ENCODE results near the gene BCL2. TPM values are rescaled to one million over a fixed set of nuclear protein-coding genes. Genes with fewer than 3 reads are reported as not detected.

BCL2 gene
- total RNA-seq, 1 experiment from 2014 or later, result 0.07 TPM

GRCh38 chr18:63140997-63141777 lies 178.4 kb downstream of the BCL2 start:
- no peak for DNase-seq (ENCODE audit: low read depth)

- DNase-seq (ENCODE audit: low read depth), result no peak
Measured at GRCh38 chr18:63140038-63140450, 179.5 kb downstream of the BCL2 start.

GRCh38 chr18:63138436-63139340 lies 180.9 kb downstream of the BCL2 start:
- DNase-seq (ENCODE audit: low read depth), result peak; percentile 36

GRCh38 chr18:63137999-63138435 lies 181.6 kb downstream of the BCL2 start:
- no peak for DNase-seq (ENCODE audit: low read depth)

GRCh38 chr18:63135101-63135500 lies 184.5 kb downstream of the BCL2 start:
- no peak for DNase-seq (ENCODE audit: low read depth)

GRCh38 chr18:63132819-63133200 lies 186.8 kb downstream of the BCL2 start:
- DNase-seq (ENCODE audit: low read depth), result no peak

- DNase-seq (ENCODE audit: low read depth), result no peak
Measured at GRCh38 chr18:63131959-63132818, 187.4 kb downstream of the BCL2 start.

- peak; percentile 51 for DNase-seq (ENCODE audit: low read depth)
Measured at GRCh38 chr18:63131106-63131958, 188.2 kb downstream of the BCL2 start.

DNA sequence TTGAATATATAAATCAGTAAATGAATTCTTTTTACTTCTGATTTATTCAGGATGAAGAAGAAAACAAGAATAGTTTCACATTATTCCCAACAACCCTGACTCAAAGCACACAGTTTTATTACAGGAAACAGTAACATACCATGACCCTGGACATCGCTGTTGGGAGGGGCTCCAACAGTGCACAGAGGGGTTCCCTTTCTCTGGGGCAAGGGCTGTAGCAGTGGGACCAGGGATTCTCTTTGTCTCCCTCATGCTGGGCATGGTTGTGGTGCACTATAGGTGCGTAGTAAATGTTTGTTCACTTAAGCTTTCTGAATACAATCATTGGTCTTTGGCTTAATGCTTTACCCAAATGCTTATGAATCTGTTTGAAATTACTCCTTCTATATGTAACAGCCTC lies 189.4 kb downstream of the BCL2 start:
- DNase-seq (ENCODE audit: low read depth), result no peak

DNA sequence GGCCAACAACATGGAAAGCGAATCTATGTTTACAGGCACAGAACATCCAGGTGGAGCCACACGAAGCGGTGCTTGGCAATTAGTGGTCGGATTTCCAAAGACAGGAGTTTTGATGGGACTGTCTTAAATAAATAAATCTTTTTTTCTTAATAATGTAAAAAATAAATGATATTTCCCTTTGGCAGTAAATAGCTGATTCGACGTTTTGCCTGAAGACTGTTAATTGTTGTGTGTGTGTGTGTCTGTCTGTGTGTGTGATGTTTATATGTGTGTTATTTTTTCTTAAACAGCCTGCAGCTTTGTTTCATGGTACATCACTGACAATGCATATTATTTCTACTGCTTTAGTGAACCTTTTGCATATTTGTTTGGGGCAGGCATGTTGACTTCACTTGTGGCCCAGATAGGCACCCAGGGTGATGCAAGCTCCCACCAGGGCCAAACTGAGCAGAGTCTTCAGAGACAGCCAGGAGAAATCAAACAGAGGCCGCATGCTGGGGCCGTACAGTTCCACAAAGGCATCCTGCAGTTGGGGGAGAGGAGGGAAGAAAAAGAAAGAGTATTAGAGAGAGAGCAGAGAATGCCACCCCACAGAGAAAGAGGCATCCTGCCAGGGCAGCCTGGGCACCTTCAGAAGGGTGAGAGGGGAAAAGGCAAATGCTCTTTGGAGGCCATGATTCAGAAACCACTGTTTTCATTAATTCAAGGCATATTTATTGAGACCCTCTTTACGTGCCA lies 191.2 kb downstream of the BCL2 start:
- DNase-seq (ENCODE audit: low read depth), result no peak

GRCh38 chr18:63126134-63127069 lies 193.2 kb downstream of the BCL2 start:
- no peak for DNase-seq (ENCODE audit: low read depth)

DNA sequence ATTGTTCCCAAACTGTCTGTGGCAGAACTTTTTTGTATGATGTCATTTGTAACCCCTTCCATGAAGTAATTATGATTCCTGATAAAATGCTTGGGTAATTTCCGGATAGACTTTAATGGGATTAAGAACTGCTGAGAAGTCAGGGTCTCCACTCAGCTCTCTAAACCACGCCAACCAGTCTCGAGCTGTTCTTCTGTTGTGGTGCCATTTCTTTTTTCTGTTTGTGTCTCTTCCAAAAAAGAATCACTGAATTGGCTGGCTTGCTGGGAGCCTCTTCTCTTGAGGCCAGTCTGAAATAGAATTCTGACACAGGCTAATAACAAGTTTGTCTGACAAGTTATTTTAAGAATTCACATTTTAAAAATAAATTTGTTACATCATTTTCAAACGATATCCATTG lies 198.9 kb downstream of the BCL2 start:
- DNase-seq (ENCODE audit: low read depth), result no peak

- peak; percentile 15 for DNase-seq (ENCODE audit: low read depth)
Measured at GRCh38 chr18:63119647-63120046, 199.9 kb downstream of the BCL2 start.

DNA sequence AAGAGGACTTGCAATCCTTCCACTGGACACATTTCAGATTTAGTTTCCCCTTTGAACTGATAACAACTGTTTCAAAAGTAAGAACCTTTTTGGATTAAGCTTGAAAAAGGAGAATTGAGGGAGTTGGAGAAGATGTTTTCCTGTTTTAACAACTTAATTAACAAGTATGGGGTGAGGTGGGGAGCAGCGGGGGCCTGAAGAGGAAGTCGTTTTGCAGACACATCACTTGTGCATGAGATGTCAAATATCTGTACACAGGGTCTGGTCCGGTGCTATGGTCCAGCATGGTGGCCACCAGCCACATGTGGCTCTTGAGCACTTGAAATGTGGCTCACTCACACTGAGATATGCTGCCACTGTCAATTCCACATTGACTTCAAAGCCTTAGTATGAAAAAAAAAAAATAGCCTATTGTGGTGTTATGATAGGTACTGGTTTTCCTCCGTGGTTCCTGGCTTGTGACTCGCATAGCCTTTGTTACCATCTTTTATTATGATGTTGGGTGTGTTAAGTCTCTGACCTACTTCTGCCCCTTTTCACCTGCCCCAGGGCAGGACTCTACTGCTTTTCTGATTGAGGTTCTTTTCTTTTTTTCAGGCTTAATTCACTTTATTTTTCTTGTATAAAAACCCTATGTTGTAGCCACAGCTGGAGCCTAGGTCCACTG lies 205.5 kb downstream of the BCL2 start:
- DNase-seq (ENCODE audit: low read depth), result no peak

- no peak for DNase-seq (ENCODE audit: low read depth)
Measured at GRCh38 chr18:63112706-63113105, 206.9 kb downstream of the BCL2 start.

DNA sequence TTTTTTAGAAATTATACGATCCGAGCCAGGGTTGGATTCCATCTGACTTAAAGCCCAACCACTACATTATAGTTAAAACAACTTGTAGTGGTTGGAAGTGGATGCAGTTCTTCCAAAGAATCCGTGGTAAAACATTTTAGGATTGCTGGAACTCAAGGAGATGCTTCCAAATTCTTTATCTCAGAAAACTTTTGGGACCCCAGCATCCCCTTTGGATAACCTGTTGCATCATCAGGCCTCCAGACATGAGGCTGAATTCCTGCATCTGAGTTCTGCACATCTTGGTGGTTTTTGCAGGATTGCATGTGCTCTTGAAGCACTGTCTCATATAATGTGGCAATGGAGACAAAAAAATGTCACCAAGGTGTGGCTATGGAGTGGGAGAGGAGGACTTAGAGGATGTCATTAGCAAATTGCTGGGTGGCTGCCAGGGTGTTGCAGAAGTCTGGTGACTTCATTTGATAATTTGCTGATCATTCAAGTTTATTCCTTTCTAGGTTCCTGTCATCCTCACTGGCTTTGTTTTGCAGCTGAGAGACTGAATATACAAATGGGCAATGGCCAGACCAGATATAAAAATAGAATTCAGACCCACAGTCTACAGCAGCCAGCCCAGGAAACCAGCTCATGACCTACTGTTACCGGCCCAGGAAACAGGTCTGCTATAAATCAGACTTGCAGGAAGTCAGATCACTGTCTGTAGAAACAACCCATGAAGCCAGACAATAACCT lies 207.7 kb downstream of the BCL2 start:
- DNase-seq (ENCODE audit: low read depth), result no peak

DNA sequence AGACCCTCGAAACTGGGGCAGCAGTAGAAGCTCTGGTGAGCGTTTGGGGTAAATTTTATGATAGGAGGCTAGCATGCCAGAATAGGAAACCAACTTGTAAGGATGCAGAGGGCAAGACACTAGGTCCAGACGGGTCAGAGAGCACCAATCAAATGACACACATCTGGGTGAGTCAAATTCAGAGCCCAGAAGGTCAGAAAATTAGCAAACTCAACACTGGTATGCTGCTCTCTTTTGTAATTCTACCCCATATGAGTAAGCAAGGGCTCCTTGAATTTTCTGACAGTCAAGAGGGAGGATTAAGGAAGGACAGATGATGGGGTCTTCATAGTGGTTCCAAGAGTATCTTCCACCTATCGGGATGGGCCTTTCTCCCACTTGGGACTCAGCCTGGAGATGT lies 209.8 kb downstream of the BCL2 start:
- no peak for DNase-seq (ENCODE audit: low read depth)

DNA sequence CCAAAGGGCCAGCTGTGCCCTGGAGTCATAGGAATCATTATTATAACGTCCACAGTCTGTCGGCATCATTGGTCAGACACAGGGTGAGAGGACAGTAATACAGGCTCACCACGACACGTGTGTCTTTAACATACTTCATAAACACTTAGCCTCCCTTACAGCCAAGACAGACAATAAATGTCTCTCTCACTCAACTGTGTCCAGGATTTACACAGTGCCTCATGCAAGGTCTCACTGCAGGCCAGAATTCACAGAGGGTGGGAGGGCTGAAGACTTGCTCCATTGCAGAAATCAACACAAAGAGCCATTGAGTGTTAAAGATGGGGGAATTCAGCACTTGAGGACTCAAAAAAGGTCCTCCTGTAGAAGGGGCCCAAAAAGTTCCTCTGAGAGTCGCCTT lies 210.5 kb downstream of the BCL2 start:
- DNase-seq (ENCODE audit: low read depth), result no peak

Data from M059J (cell line).